ENCODE data around the gene MTHFSD.

Gene MTHFSD

GRCh38 chr16:86492961-86493629, 61.9 kb downstream of the MTHFSD start:
- DNase-seq (ENCODE audit: low read depth in 1 of 2, low spot score in 1 of 2), result no peak

GRCh38 chr16:86492267-86492960, 62.6 kb downstream of the MTHFSD start:
- DNase-seq (ENCODE audit: low read depth in 1 of 2, low spot score in 1 of 2), result no peak

- no peak for DNase-seq (ENCODE audit: low read depth in 1 of 2, low spot score in 1 of 2)
Observed at GRCh38 chr16:86491640-86492023, 63.4 kb downstream of the MTHFSD start.

GRCh38 chr16:86490859-86491639, 64.0 kb downstream of the MTHFSD start:
- DNase-seq (ENCODE audit: low read depth in 1 of 2, low spot score in 1 of 2), result no peak

- no peak for DNase-seq (ENCODE audit: low read depth in 1 of 2, low spot score in 1 of 2)
Observed at GRCh38 chr16:86485746-86486145, 69.3 kb downstream of the MTHFSD start.

GRCh38 chr16:86484240-86484639, 70.8 kb downstream of the MTHFSD start:
- DNase-seq (ENCODE audit: low read depth in 1 of 2, low spot score in 1 of 2), result no peak

- DNase-seq (ENCODE audit: low read depth in 1 of 2, low spot score in 1 of 2), result no peak
Observed at GRCh38 chr16:86481607-86482006, 73.4 kb downstream of the MTHFSD start.

GRCh38 chr16:86480444-86480843, 74.6 kb downstream of the MTHFSD start:
- no peak for DNase-seq (ENCODE audit: low read depth in 1 of 2, low spot score in 1 of 2)

Measured in stimulated activated CD4-positive, alpha-beta T cell treated with anti-CD3 and anti-CD28 coated beads, Interleukin-15, amount 100 ng/mL, for 1 hour (primary cell).